Suprapubic skin (tissue), 4 donors: ENCODE measurements around the gene GALNT9. TPM values are rescaled to one million over a fixed set of nuclear protein-coding genes. Genes with fewer than 3 reads are reported as not detected.

Experiments used
- DNase-seq, 2 donors: peaks; one replicate each; pipeline ENCODE4 v3.0.0-alpha.2; 2019; ENCODE audit warnings: low spot score in 2 of 2
- H3K27ac ChIP-seq: fragments of 200-600 bp; sonication (generic); one replicate; pipeline ENCODE4 v1.5.1; 2019
- H3K27me3 ChIP-seq: fragments of 200-600 bp; sonication (generic); one replicate; pipeline ENCODE4 v1.5.1; 2019
- H3K36me3 ChIP-seq: fragments of 200-600 bp; sonication (generic); one replicate; pipeline ENCODE4 v1.5.1; 2019
- H3K4me1 ChIP-seq: fragments of 200-600 bp; sonication (generic); one replicate; pipeline ENCODE4 v1.5.1; 2019
- H3K4me3 ChIP-seq: fragments of 200-600 bp; sonication (generic); one replicate; pipeline ENCODE4 v1.5.1; 2019; ENCODE audit warnings: mild to moderate bottlenecking
- H3K9me3 ChIP-seq: fragments of 200-600 bp; sonication (generic); one replicate; pipeline ENCODE4 v1.5.1; 2019
- CTCF ChIP-seq, 2 donors: fragments of 200-600 bp in 1 of 2; fragments of 450-650 bp in 1 of 2; sonication (generic) in 1 of 2; IDR thresholded peaks; one replicate each; pipeline ENCODE4 v1.5.1; 2016 to 2019; ENCODE audit warnings: antibody characterized with exemption in 2 of 2, mild to moderate bottlenecking in 1 of 2, moderate library complexity in 1 of 2
- EP300 ChIP-seq: sonication (generic); formaldehyde crosslinking; IDR thresholded peaks from one replicate; pipeline ENCODE4 v1.6.1; 2017; ENCODE audit warnings: antibody characterized with exemption
- POLR2A ChIP-seq, 2 donors: fragments of 450-650 bp; IDR thresholded peaks; one replicate each; pipeline ENCODE4 v1.6.1; 2017; ENCODE audit warnings: antibody characterized with exemption in 2 of 2, mild to moderate bottlenecking in 2 of 2, moderate library complexity in 2 of 2
- POLR2AphosphoS5 ChIP-seq, 3 donors: sonication (generic); formaldehyde crosslinking; IDR thresholded peaks; one replicate each; pipeline ENCODE4 v1.6.1; 2017; ENCODE audit warnings: antibody characterized with exemption in 3 of 3
- WGBS: methylation state at CpG from one replicate; pipeline ENCODE4 v1.1.5; 2018; 5-methylcytosine and 5-hydroxymethylcytosine counted together
- total RNA-seq, 4 donors: library from RNA; depleted of rRNA; stranded (reverse); fragments of >200 nt; gene quantifications; one replicate each; pipeline ENCODE4 v1.1.0, GENCODE V29; 2016

GALNT9 gene
- total RNA-seq, 4 donors from 2014 or later: not detected

- Histone ChIP-seq H3K36me3 (no peaks in the 10 kb centered on the region), H3K4me1 (peaks cover 4% of the 10 kb centered on the region), H3K4me3 (no peak overlapping the region), H3K27me3 (peaks cover 81% of the 10 kb centered on the region), H3K9me3 (no peaks in the 10 kb centered on the region), H3K27ac (no peak overlapping the region)
- no peak for DNase-seq
- TF ChIP-seq EP300 (no peak), POLR2AphosphoS5 (IDR thresholded peaks at IDR 0.05) (no peak), CTCF (IDR thresholded peaks at IDR 0.05) (no peak), POLR2A (IDR thresholded peaks at IDR 0.05) (no peak)
- 70% methylated on average over 14 of the region's 19 CpGs for WGBS
These were observed 10.8 kb downstream of the GALNT9 start for GRCh38 chr12:132318618-132319033.

- H3K4me1 ChIP-seq: peaks cover 2% of the 10 kb centered on the region
- 87% methylated on average over 10 of the region's 10 CpGs for WGBS
- no peak for TF ChIP-seq EP300
- no peak for TF ChIP-seq POLR2A (IDR thresholded peaks at IDR 0.05)
- no peak for TF ChIP-seq CTCF (IDR thresholded peaks at IDR 0.05)
- no peak for TF ChIP-seq POLR2AphosphoS5 (IDR thresholded peaks at IDR 0.05)
- no peak for DNase-seq
- no peak overlapping the region for H3K4me3 ChIP-seq
- H3K9me3 ChIP-seq: no peaks in the 10 kb centered on the region
- no peaks in the 10 kb centered on the region for H3K36me3 ChIP-seq
- H3K27ac ChIP-seq: no peak overlapping the region
- peaks cover 76% of the 10 kb centered on the region for H3K27me3 ChIP-seq
These were observed 11.3 kb downstream of the GALNT9 start for GRCh38 chr12:132318135-132318534.

GRCh38 chr12:132317233-132317938 is 12.0 kb downstream of the GALNT9 start:
- Histone ChIP-seq H3K4me1 (no peaks in the 10 kb centered on the region), H3K27me3 (peaks cover 69% of the 10 kb centered on the region), H3K9me3 (no peaks in the 10 kb centered on the region), H3K4me3 (no peak overlapping the region), H3K27ac (no peak overlapping the region), H3K36me3 (no peaks in the 10 kb centered on the region)
- 83% methylated on average over 17 of the region's 19 CpGs for WGBS
- DNase-seq: no peak
- TF ChIP-seq POLR2A (IDR thresholded peaks at IDR 0.05) (no peak), EP300 (no peak), POLR2AphosphoS5 (IDR thresholded peaks at IDR 0.05) (no peak), CTCF (IDR thresholded peaks at IDR 0.05) (no peak)

- H3K27ac ChIP-seq: no peak overlapping the region
- no peaks in the 10 kb centered on the region for H3K4me1 ChIP-seq
- H3K9me3 ChIP-seq: peaks cover 7% of the 10 kb centered on the region
- TF ChIP-seq CTCF (IDR thresholded peaks at IDR 0.05) (no peak), EP300 (no peak), POLR2AphosphoS5 (IDR thresholded peaks at IDR 0.05) (no peak), POLR2A (IDR thresholded peaks at IDR 0.05) (no peak)
- no peaks in the 10 kb centered on the region for H3K36me3 ChIP-seq
- 66% methylated on average over 17 of the region's 17 CpGs for WGBS
- no peak for DNase-seq
- H3K4me3 ChIP-seq: no peak overlapping the region
- H3K27me3 ChIP-seq: peaks cover 62% of the 10 kb centered on the region
These were observed 12.7 kb downstream of the GALNT9 start for GRCh38 chr12:132316497-132317232.

GRCh38 chr12:132315951-132316350 is 13.4 kb downstream of the GALNT9 start:
- H3K9me3 ChIP-seq: peaks cover 14% of the 10 kb centered on the region
- no peak for TF ChIP-seq EP300
- TF ChIP-seq POLR2AphosphoS5 (IDR thresholded peaks at IDR 0.05): no peak
- TF ChIP-seq CTCF (IDR thresholded peaks at IDR 0.05): no peak
- no peak for TF ChIP-seq POLR2A (IDR thresholded peaks at IDR 0.05)
- H3K27me3 ChIP-seq: peaks cover 60% of the 10 kb centered on the region
- H3K36me3 ChIP-seq: no peaks in the 10 kb centered on the region
- H3K4me3 ChIP-seq: no peak overlapping the region
- no peak overlapping the region for H3K27ac ChIP-seq
- WGBS: 56% methylated on average over 11 of the region's 20 CpGs
- no peaks in the 10 kb centered on the region for H3K4me1 ChIP-seq
- DNase-seq: no peak
